SK-N-SH treated with all-trans-retinoic acid at 6 μM for 48 hours (cell line): ENCODE results near the gene RTF2.

Source experiments
- ATAC-seq: fragments of 200-7000 bp; cut with Tn5 transposase; 3 replicates; pipeline ENCODE4 v1.9.1; 2020; ENCODE audit warnings: mild to moderate bottlenecking, moderate library complexity
- ARNTL ChIP-seq: fragments of 450-650 bp; formaldehyde crosslinking; IDR thresholded peaks from 2 replicates; pipeline ENCODE4 v1.5.0; 2020; ENCODE audit warnings: low read depth, mild to moderate bottlenecking, moderate library complexity, borderline replicate concordance
- CREB5 ChIP-seq: fragments of 250-450 bp; sonication (Bioruptor Pico); IDR thresholded peaks from 2 replicates; pipeline ENCODE4 v1.5.1; 2020; ENCODE audit warnings: low read depth, mild to moderate bottlenecking, moderate library complexity
- CSDC2 ChIP-seq: fragments of 250-450 bp; sonication (Bioruptor Pico); IDR thresholded peaks from 2 replicates; pipeline ENCODE4 v1.5.0; 2020; ENCODE audit warnings: mild to moderate bottlenecking, moderate library complexity
- CSRNP3 ChIP-seq: fragments of 250-450 bp; sonication (Bioruptor Pico); IDR thresholded peaks from 2 replicates; pipeline ENCODE4 v1.5.1; 2021; ENCODE audit warnings: mild to moderate bottlenecking, moderate library complexity
- ESRRG ChIP-seq: fragments of 250-450 bp; sonication (Bioruptor Pico); IDR thresholded peaks from 2 replicates; pipeline ENCODE4 v1.6.1; 2021; ENCODE audit warnings: mild to moderate bottlenecking
- GLIS3 ChIP-seq: fragments of 250-450 bp; sonication (Bioruptor Pico); IDR thresholded peaks from 2 replicates; pipeline ENCODE4 v1.5.0; 2020; ENCODE audit warnings: mild to moderate bottlenecking, moderate library complexity
- ISL1 ChIP-seq: fragments of 250-450 bp; sonication (Bioruptor Pico); IDR thresholded peaks from 2 replicates; pipeline ENCODE4 v2.1.2; 2022; ENCODE audit warnings: mild to moderate bottlenecking, moderate library complexity
- PATZ1 ChIP-seq: fragments of 250-450 bp; sonication (Bioruptor Pico); IDR thresholded peaks from 2 replicates; pipeline ENCODE4 v1.8.0; 2020; ENCODE audit warnings: mild to moderate bottlenecking, moderate library complexity, borderline replicate concordance
- POU6F1 ChIP-seq: fragments of 250-450 bp; sonication (Bioruptor Pico); IDR thresholded peaks from 2 replicates; pipeline ENCODE4 v1.8.0; 2021; ENCODE audit warnings: low read depth, mild to moderate bottlenecking, moderate library complexity, borderline replicate concordance
- RARB ChIP-seq: fragments of 250-450 bp; sonication (Bioruptor Pico); IDR thresholded peaks from 2 replicates; pipeline ENCODE4 v1.8.0; 2021; ENCODE audit warnings: mild to moderate bottlenecking, moderate library complexity
- SNAI2 ChIP-seq: fragments of 250-450 bp; sonication (Bioruptor Pico); IDR thresholded peaks from 2 replicates; pipeline ENCODE4 v1.5.0; 2020; ENCODE audit warnings: mild to moderate bottlenecking, moderate library complexity
- TCF4 ChIP-seq: fragments of 250-450 bp; sonication (Bioruptor Pico); IDR thresholded peaks from 2 replicates; pipeline ENCODE4 v1.8.0; 2021; ENCODE audit warnings: mild to moderate bottlenecking, moderate library complexity, borderline replicate concordance
- TSHZ2 ChIP-seq: fragments of 250-450 bp; sonication (Bioruptor Pico); IDR thresholded peaks from 2 replicates; pipeline ENCODE4 v1.5.0; 2020; ENCODE audit warnings: mild to moderate bottlenecking, moderate library complexity
- ZC3H10 ChIP-seq: fragments of 250-450 bp; sonication (Bioruptor Pico); IDR thresholded peaks from 2 replicates; pipeline ENCODE4 v1.5.1; 2021; ENCODE audit warnings: mild to moderate bottlenecking, moderate library complexity
- ZFP30 ChIP-seq: fragments of 450-650 bp; formaldehyde crosslinking; IDR thresholded peaks from 2 replicates; pipeline ENCODE4 v1.5.0; 2022; ENCODE audit warnings: mild to moderate bottlenecking, moderate library complexity
- ZNF565 ChIP-seq: fragments of 450-650 bp; formaldehyde crosslinking; conservative IDR thresholded peaks from 2 replicates; pipeline ENCODE4 v1.5.0; 2020; ENCODE audit warnings: low read depth, mild to moderate bottlenecking, moderate library complexity
- ZNF70 ChIP-seq: fragments of 450-650 bp; formaldehyde crosslinking; IDR thresholded peaks from 2 replicates; pipeline ENCODE4 v1.5.0; 2020; ENCODE audit warnings: mild to moderate bottlenecking, moderate library complexity
- ZNF8 ChIP-seq: fragments of 450-650 bp; formaldehyde crosslinking; IDR thresholded peaks from 2 replicates; pipeline ENCODE4 v1.5.0; 2020; ENCODE audit warnings: mild to moderate bottlenecking, moderate library complexity

Gene RTF2

GRCh38 chr20:56513161-56514150 is 45.0 kb downstream of the RTF2 start:
- ATAC-seq, result no peak
- no peak for TF ChIP-seq SNAI2
- TF ChIP-seq ZC3H10 (CRISPR knock-in tag), result no peak
- no peak for TF ChIP-seq TSHZ2 (CRISPR knock-in tag)
- TF ChIP-seq CSDC2, result no peak
- TF ChIP-seq ISL1 (CRISPR knock-in tag), result no peak
- TF ChIP-seq PATZ1 (CRISPR knock-in tag), result no peak
- no peak for TF ChIP-seq ZNF565
- TF ChIP-seq RARB (CRISPR knock-in tag), result no peak
- no peak for TF ChIP-seq ZNF70
- TF ChIP-seq ESRRG, result no peak
- no peak for TF ChIP-seq TCF4
- TF ChIP-seq ARNTL, result no peak
- no peak for TF ChIP-seq ZNF8 (CRISPR knock-in tag)
- no peak for TF ChIP-seq POU6F1 (CRISPR knock-in tag)

GRCh38 chr20:56516631-56517030 is 48.2 kb downstream of the RTF2 start:
- TF ChIP-seq CREB5 (no peak), ZNF70 (no peak), ESRRG (no peak), GLIS3 (CRISPR knock-in tag) (no peak), POU6F1 (CRISPR knock-in tag) (no peak), TCF4 (no peak), ARNTL (no peak)
- no peak for ATAC-seq

GRCh38 chr20:56517211-56517610 is 48.8 kb downstream of the RTF2 start:
- no peak for ATAC-seq
- TF ChIP-seq ZNF8 (CRISPR knock-in tag) (no peak), TCF4 (no peak), ISL1 (CRISPR knock-in tag) (no peak), POU6F1 (CRISPR knock-in tag) (no peak), PATZ1 (CRISPR knock-in tag) (no peak), TSHZ2 (CRISPR knock-in tag) (no peak), ZFP30 (CRISPR knock-in tag) (no peak), ZC3H10 (CRISPR knock-in tag) (no peak), RARB (CRISPR knock-in tag) (no peak), CSRNP3 (CRISPR knock-in tag) (no peak)
